T1000 (cell line): Measurements from ENCODE around the gene EPN3.

Experiments used
- DNase-seq: peaks from one replicate; lab custom pipeline; 2025; ENCODE audit warnings: mixed read lengths; lab: John Stamatoyannopoulos, UW

The EPN3 gene

GRCh38 chr17:50549969-50550368, 17.4 kb downstream of the EPN3 start:
- DNase-seq: no peak

- DNase-seq: peak; percentile 63
Observed at GRCh38 chr17:50550661-50551432, 18.3 kb downstream of the EPN3 start.

GRCh38 chr17:50551433-50551815, 18.9 kb downstream of the EPN3 start:
- no peak for DNase-seq

GRCh38 chr17:50551884-50552283, 19.3 kb downstream of the EPN3 start:
- no peak for DNase-seq

- no peak for DNase-seq
Observed at GRCh38 chr17:50554201-50554600, 21.7 kb downstream of the EPN3 start.

DNA sequence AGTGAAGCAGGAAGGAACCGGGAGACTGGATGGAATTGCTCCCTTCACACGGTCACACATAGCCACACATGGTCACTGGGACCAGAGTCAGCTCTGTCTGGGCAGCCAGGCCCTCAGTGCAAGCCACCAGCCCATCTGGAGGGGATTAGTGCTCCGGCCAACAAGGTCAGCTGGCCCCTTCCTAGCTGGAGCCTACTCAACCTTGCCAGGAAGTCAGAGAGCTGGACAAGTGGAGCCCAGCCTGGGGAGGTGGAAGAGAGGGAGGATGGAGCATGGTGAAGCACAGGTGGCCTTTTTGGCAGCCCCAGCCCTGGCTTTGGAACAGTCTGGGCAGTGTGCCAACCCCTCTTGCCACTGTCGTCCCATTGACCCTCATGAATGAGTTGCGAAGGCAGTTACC, 24.3 kb downstream of the EPN3 start:
- DNase-seq: no peak

GRCh38 chr17:50557630-50558029, 25.1 kb downstream of the EPN3 start:
- no peak for DNase-seq

- no peak for DNase-seq
Observed at GRCh38 chr17:50558091-50558490, 25.6 kb downstream of the EPN3 start.

DNA sequence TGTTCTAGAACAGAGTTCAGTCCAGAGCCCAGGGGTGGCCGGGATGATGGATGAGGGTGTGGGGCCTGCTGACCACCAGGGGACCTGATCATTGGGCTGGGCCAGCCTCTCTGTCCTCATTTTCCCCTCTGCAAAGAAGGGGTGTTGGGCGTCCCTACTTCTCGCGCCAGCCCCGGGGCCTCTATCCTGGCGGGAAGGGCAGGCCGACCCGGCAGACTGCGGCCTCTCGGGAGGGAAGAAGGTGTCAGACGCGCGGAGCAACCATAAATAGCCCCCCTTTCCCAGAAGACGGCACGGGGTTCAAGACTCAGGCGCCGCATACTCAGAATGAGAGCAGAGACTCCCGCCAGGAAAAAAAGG, 26.0 kb downstream of the EPN3 start:
- no peak for DNase-seq

DNA sequence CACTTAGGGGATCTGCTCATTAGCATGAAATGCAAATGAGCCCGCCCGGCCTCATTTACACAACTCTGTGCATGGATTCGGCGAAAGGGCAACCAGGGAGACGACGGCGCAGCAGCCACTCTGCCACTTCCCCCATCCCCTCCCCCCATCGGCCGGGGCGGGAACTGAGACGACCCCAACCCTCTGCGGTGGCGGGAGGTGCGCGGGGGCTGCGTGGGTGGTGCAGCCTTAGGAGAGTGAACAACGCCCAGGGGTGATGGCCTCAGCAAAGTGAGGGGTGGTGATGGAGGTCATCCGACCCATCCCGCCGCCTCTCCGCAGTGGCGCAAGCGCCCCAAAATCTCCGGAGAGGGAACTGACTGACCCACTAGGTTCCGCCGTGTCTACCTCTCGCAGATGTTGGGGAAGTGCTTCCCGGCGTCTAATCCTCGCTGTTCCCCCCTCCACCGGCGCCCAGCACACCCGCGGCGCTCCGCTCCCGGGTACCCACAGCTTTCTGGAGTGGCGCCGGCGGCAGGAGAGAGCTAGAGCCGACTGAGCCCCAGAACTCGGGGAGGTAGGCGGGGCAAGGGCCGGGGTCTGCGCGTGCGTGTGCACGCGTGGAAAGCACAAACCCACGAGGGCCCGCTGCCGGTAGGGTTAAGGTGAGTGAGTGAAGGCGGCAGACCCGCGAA, 26.5 kb downstream of the EPN3 start:
- DNase-seq: no peak

GRCh38 chr17:50559674-50560184, 27.2 kb downstream of the EPN3 start:
- DNase-seq: peak; percentile 61

DNA sequence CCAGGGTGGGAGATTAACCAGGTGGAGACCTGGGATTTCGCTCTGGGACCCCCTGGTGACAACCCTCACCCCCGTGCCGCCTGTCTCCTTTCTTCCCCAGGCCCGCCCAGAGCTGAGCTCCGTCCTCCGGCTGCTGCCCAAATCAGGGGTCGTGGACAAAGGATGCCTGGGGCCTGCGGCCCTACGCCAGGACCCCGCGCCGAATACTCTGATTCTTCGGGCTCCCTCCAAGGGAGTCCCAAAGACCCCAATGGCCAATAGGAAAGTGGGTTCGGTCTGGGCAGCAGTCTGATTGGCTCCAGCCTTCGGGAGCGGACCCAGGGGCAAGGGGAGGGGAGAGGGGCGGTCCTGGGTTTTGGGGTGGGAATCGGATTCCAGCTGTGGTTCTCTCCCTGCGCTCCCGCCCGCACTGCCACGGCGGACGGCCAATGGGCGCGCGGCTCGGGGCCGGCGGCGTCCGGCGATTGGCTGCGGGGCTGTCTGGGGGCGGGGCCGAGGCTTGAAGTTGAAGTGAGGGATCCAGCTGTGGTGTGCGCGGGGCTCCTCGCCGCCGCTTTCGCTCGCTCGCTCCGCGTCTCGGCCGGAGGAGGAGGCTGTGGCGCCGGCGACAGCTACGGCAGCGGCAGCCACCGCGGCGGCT, 27.8 kb downstream of the EPN3 start, which contains the start of gene CACNA1G:
Gene CACNA1G (plus strand): TSS at position 531 of the 640 bp plus-strand sequence. CDS start 745 bp downstream, outside the sequence.
- DNase-seq: peak; percentile 90

- DNase-seq: no peak
Observed at GRCh38 chr17:50560931-50561745, 28.6 kb downstream of the EPN3 start.

GRCh38 chr17:50561746-50562141, 29.2 kb downstream of the EPN3 start:
- DNase-seq: no peak

DNA sequence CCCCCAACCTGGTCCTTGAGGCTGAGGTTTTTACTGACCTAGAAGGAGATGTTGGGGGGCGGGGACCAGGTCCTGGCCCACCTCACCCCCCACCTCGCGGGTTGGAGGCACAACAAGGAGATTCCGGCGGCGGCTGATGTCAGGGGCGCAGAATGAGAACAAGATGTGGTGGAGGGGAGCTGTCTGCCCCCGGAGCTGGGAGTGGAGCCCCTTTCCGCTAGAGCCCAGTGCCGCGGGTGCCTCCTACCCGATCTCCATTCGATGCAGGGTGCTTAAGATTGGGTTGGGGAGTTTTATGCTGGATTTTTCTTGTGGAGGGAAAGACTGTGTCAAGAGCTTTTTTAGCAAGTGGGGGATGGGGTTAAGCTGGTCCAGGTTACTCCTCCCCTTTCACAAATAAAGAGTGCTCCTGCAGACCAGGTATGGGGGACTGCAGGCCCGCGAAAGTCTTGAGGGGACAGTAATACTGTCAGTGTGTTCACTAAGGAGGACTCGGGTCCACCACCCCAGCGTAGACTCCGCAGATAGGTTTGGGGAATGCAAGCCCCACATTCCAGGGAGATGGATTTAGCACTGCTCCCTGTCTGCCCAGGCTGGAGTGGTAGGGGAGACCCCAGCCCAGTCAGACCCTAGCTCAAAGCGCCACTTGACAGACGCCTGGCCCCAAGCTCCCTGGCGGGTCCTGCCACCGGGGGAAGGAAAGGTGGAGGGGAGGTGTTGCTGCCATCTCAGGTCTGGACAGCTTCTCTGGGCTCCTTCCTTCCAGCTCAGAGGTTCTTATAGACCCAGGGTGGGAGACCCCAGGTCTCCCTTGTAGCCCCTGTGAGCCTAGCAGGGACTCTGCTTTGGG, 29.9 kb downstream of the EPN3 start:
- no peak for DNase-seq

DNA sequence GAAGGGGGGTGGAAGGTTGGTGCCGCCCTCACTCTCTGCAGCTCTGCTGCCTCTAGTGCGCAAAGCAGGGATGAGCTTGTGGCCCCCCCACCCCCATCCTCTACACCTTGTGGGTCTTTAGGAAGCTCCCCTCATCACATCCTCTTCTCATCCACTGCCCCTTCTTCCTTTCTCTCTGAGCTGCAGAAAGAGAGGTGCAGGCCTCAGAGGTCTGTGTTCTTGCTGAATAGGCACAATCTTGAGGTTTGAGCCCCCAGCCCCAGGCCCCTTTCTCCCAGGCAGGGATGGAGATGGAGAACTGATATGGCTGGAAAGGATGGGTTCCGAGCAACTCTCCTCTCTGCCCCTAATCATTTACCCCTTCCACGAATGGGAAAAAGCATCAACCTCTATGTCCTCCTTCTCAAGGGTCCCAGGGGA, 30.6 kb downstream of the EPN3 start:
- DNase-seq: no peak

GRCh38 chr17:50564916-50565315, 32.4 kb downstream of the EPN3 start:
- DNase-seq: no peak

DNA sequence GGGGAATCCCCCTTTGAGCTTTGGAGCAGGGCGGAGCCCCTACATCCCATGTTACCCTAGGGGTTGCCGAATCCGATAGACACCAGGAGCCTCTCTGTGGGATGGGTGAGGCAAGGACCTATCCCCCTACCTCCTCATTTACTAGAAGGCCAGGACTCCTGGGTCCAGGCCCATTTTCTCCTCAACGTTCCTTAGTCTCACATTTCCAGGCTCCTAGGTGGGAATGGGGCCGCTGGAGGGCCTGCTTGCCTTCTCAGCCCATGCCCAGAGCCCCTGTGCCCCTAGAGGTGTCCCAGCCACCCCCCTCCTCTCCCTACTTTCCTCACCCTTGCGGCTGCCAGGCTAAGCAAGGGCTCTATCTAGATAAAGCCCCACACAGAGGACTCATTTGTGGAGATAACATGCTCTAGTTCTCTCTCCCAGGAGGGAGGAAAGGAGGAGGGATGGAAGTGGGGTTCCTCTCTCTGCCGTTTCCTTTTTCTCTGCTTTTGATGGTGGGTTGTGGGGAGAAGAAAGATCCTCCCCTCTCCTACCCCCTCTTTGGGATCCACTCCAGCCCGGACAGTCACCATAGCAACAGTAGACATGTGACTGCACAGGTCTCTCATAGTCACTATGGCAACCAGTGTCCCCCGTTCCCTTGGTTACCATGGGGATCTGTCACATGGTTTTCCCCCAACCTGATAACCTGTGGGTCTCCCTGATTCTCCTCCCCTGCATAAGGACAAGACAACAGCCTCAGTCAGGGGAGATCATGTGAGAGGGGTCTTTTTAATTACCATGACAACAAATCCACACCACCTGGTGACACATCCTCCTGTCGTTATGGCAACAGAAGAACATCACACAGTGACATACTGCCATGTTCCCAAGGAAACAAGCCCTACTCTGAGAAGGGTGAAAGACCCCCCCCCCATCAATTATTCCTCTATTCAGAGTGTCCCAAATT, 33.1 kb downstream of the EPN3 start:
- DNase-seq: no peak

DNA sequence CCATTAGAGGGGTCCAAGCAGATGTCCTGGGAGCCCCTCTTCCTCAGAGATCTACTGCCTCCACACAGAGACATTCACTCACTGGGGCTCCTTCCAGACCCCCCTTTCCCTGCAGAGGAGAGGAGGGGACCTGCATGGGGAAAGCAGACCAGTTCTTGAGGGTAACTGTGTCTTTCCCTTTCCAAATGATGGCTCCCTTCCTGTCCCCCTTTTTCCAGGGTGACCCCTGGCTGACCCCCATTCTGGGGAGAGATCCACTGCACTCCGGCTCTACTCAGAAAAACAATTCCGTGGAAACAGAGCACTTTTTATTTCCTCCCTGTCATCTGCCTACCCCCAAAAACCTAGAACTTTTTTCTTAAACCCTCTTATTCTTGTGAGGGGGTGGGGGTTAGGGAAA, 34.4 kb downstream of the EPN3 start:
- no peak for DNase-seq

DNA sequence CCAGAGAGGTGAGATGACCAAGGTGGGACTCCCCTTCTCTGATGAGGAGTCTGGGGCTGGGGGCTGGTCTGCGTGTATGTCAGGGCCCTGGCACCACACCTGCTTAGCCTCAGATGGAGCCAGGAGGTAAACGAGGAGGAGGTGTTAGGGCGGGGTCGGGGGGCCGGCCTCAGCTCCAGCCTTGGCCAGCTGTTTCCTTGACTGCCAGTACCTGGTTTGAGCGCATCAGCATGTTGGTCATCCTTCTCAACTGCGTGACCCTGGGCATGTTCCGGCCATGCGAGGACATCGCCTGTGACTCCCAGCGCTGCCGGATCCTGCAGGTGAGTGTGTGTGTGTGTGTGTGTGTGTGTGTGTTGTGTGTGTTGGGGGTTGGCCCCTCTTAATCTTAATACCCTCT, 36.1 kb downstream of the EPN3 start:
- DNase-seq: no peak
